Natural killer cell (primary cell): ENCODE data around the gene LMTK2. TPM values are rescaled to one million over a fixed set of nuclear protein-coding genes. Genes with fewer than 3 reads are reported as not detected.

Experiments used
- ATAC-seq, 3 donors: fragments of 150-1000 bp in 2 of 3; fragments of 200-7000 bp in 1 of 3; cut with Tn5 transposase; 1 replicate in 1 of 3; 2 replicates in 2 of 3; pipeline ENCODE4 v1.10.0; 2021; ENCODE audit warnings: mild to moderate bottlenecking in 2 of 3, moderate library complexity in 2 of 3
- DNase-seq, 2 donors: peaks; one replicate each; pipeline versions ENCODE4 v3.0.0 to v3.0.0-alpha.2; 2013 to 2021; ENCODE audit warnings: mixed read lengths in 1 of 2
- H3K27ac ChIP-seq: one replicate; pipeline ENCODE4 v1.5.1; 2013; ENCODE audit warnings: mild to moderate bottlenecking, low read length
- H3K27me3 ChIP-seq: one replicate; pipeline ENCODE4 v1.6.1; 2013; ENCODE audit warnings: low read length; ENCODE audit not compliant: control insufficient read depth, insufficient read depth
- H3K36me3 ChIP-seq: one replicate; pipeline ENCODE4 v1.6.1; 2013; ENCODE audit warnings: low read length; ENCODE audit not compliant: control insufficient read depth, insufficient read depth
- H3K4me1 ChIP-seq: one replicate; pipeline ENCODE4 v1.6.1; 2013; ENCODE audit warnings: low read length; ENCODE audit not compliant: control insufficient read depth, insufficient read depth
- H3K4me3 ChIP-seq: one replicate; pipeline ENCODE4 v1.5.1; 2013; ENCODE audit warnings: low read length
- H3K9me3 ChIP-seq: one replicate; pipeline ENCODE4 v1.6.1; 2013; ENCODE audit warnings: low read length; ENCODE audit not compliant: control insufficient read depth, insufficient read depth
- H3K27ac Mint-ChIP-seq, 2 donors: one replicate each; pipeline ENCODE4 v1.8.0; 2022; ENCODE audit warnings: mild to moderate bottlenecking in 2 of 2, mixed read lengths in 2 of 2, moderate library complexity in 1 of 2
- H3K27me3 Mint-ChIP-seq, 2 donors: one replicate each; pipeline ENCODE4 v1.8.0; 2022; ENCODE audit warnings: low read depth in 2 of 2, mixed read lengths in 2 of 2
- H3K36me3 Mint-ChIP-seq: one replicate; pipeline ENCODE4 v1.8.0; 2022; ENCODE audit warnings: mixed read lengths
- H3K4me1 Mint-ChIP-seq, 2 donors: one replicate each; pipeline ENCODE4 v1.8.0; 2022; ENCODE audit warnings: mixed read lengths in 2 of 2
- H3K4me3 Mint-ChIP-seq: one replicate; pipeline ENCODE4 v1.8.0; 2022; ENCODE audit warnings: mild to moderate bottlenecking, moderate library complexity, mixed read lengths
- H3K9me3 Mint-ChIP-seq, 2 donors: one replicate each; pipeline ENCODE4 v1.8.0; 2022; ENCODE audit warnings: mixed read lengths in 2 of 2
- CTCF ChIP-seq: fragments of 200-600 bp; IDR thresholded peaks from one replicate; pipeline ENCODE4 v1.8.0; 2022; ENCODE audit warnings: antibody characterized with exemption
- WGBS: methylation state at CpG from one replicate; pipeline ENCODE4 v1.1.7; 2013; ENCODE audit warnings: missing lambda C conversion rate; ENCODE audit not compliant: insufficient coverage; 5-methylcytosine and 5-hydroxymethylcytosine counted together
- intact Hi-C: fragments of 100-400 bp; cut with micrococcal nuclease; formaldehyde crosslinking; loops from one replicate; pipeline ENCODE4 v1.14.2; 2022
- total RNA-seq, 4 donors: library from RNA; stranded (reverse); fragments of 120-200 nt in 1 of 4; gene quantifications; one replicate each; pipeline versions ENCODE4 v1.2.3 to v1.2.4, GENCODE V29; 2013 to 2022

Gene LMTK2
- total RNA-seq, 3 donors from 2014 or later (not counting 1 experiment from before 2014, with no cell fraction given) = 18.7 to 33.9 (median 26.6) TPM

GRCh38 chr7:98066208-98066607 is 40.5 kb upstream of the LMTK2 start:
- Mint-ChIP-seq H3K27me3 (peaks cover 0 to 8% of the 10 kb centered on the region in 2 donors), H3K27ac (no peak overlapping the region), H3K4me3 (no peak overlapping the region), H3K9me3 (no peaks in the 10 kb centered on the region), H3K36me3 (no peaks in the 10 kb centered on the region), H3K4me1 (no peaks in the 10 kb centered on the region)
- WGBS = 80% methylated on average over 3 of the region's 5 CpGs
- Histone ChIP-seq H3K4me3 (no peak overlapping the region), H3K4me1 (no peaks in the 10 kb centered on the region), H3K36me3 (no peaks in the 10 kb centered on the region), H3K9me3 (peaks cover 4% of the 10 kb centered on the region), H3K27me3 (no peaks in the 10 kb centered on the region), H3K27ac (no peak overlapping the region)
- no peak for ATAC-seq
- DNase-seq = no peak
- intact Hi-C loops = no loop called here
- no peak for TF ChIP-seq CTCF

DNA sequence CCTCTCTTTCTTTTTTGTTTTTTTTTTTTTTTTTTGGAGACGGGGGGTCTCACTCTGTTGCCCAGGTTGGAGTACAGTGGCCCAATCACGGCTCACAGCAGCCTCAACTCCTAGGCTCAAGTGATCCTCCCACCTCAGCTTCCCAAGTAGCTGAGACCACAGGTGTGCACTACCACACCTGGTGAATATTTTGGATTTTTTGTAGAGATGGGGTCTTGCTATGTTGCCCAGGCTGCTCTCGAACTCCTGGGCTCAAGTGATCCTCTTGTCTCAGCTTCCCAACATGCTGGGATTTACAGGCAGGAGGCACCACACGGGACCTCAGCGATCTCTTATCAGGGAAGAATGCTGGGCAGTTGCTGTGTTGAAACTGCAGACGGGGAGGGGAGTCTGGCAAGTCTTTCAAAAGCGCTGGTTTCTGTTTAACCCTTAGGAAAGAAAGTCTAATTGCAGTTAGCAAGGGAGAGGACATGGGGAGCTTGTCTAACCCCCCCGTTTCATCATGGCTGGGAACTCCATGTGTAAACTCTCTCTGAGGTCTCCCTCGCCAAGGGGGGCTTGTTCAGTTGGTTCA is 39.6 kb upstream of the LMTK2 start:
- H3K4me1 Mint-ChIP-seq = no peaks in the 10 kb centered on the region
- Histone ChIP-seq H3K36me3 (no peaks in the 10 kb centered on the region), H3K4me1 (no peaks in the 10 kb centered on the region), H3K27ac (no peak overlapping the region), H3K9me3 (peaks cover 4% of the 10 kb centered on the region), H3K27me3 (no peaks in the 10 kb centered on the region), H3K4me3 (no peak overlapping the region)
- no peak overlapping the region for H3K27ac Mint-ChIP-seq
- no peak for TF ChIP-seq CTCF
- ATAC-seq = no peak
- WGBS = 82% methylated on average over 9 of the region's 9 CpGs
- no peak overlapping the region for H3K4me3 Mint-ChIP-seq
- H3K27me3 Mint-ChIP-seq = peaks cover 0 to 8% of the 10 kb centered on the region in 2 donors
- H3K9me3 Mint-ChIP-seq = no peaks in the 10 kb centered on the region
- H3K36me3 Mint-ChIP-seq = no peaks in the 10 kb centered on the region
- no peak for DNase-seq
- intact Hi-C loops = no loop called here

DNA sequence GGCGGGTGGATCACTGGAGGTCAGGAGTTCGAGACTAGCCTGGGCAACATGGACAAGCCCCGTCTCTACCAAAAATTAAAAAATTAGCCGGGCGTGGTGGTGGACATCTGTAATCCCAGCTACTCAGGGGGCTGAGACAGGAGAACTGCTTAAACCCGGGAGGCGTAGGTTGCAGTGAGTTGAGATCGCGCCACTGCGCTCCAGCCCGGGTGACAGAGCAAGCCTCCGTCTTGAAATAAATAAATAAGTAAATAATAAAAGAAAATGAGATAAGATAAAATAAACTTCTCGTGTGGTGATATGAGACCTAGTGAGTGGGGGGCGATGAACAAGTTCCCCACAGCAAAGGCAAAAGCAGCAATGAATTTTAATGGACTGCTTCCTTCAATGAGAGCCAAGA is 33.6 kb upstream of the LMTK2 start:
- H3K27me3 ChIP-seq = no peaks in the 10 kb centered on the region
- TF ChIP-seq CTCF = no peak
- ATAC-seq (no peak), DNase-seq (no peak)
- H3K4me3 ChIP-seq = no peak overlapping the region
- intact Hi-C loops = no loop called here
- no peaks in the 10 kb centered on the region for H3K36me3 ChIP-seq
- Mint-ChIP-seq H3K4me3 (no peak overlapping the region), H3K9me3 (no peaks in the 10 kb centered on the region), H3K36me3 (no peaks in the 10 kb centered on the region), H3K27ac (no peak overlapping the region), H3K27me3 (peaks cover 0 to 7% of the 10 kb centered on the region in 2 donors), H3K4me1 (no peaks in the 10 kb centered on the region)
- 92% methylated on average over 14 of the region's 14 CpGs for WGBS
- no peaks in the 10 kb centered on the region for H3K4me1 ChIP-seq
- no peak overlapping the region for H3K27ac ChIP-seq
- H3K9me3 ChIP-seq = no peaks in the 10 kb centered on the region

DNA sequence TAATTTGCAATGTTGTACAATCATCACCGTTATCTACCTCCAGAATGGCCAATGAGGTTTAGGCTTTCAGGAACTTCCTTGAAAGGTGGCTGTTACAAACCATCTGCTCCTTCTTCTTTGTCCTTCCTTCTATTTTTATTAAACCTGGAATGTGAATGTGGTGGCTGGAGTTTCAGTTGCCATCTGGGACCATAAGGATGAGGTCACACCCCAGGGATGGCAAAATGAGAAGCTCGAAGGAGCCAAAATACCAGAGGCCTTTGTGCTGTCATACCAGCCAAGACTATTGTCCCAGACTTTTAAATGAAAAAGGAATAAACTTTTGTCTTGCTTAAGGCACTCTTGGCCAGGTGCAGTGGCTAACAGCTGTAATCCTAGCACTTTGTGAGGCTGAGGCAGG is 30.9 kb upstream of the LMTK2 start:
- H3K27ac ChIP-seq = no peak overlapping the region
- no peak overlapping the region for H3K4me3 ChIP-seq
- no peaks in the 10 kb centered on the region for H3K4me1 Mint-ChIP-seq
- H3K9me3 ChIP-seq = no peaks in the 10 kb centered on the region
- WGBS = 97% methylated on average over 2 of the region's 2 CpGs
- H3K27ac Mint-ChIP-seq = no peak overlapping the region
- no peaks in the 10 kb centered on the region for H3K36me3 ChIP-seq
- no peaks in the 10 kb centered on the region for H3K4me1 ChIP-seq
- H3K36me3 Mint-ChIP-seq = no peaks in the 10 kb centered on the region
- intact Hi-C loops = no loop called here
- no peak for DNase-seq
- H3K27me3 Mint-ChIP-seq = peaks cover 0 to 7% of the 10 kb centered on the region in 2 donors
- TF ChIP-seq CTCF = no peak
- ATAC-seq = no peak
- H3K4me3 Mint-ChIP-seq = no peak overlapping the region
- no peaks in the 10 kb centered on the region for H3K9me3 Mint-ChIP-seq
- no peaks in the 10 kb centered on the region for H3K27me3 ChIP-seq
